Inferior parietal cortex (tissue), 1 donor: ENCODE measurements around the gene ZNF555.
A peak's percentile ranks its signal among the peaks of the same experiment; 100 is the strongest.
"Not testable (repeated sequence)": the region's sequence is repeated elsewhere in the genome, so short reads cannot be mapped to it uniquely, and the experiment has no call there.

ENCODE experiments used
- DNase-seq: peaks from one replicate; pipeline ENCODE4 v3.0.0-alpha.2; 2016; ENCODE audit errors: extremely low spot score

ZNF555 gene

GRCh38 chr19:2807379-2808128 is 33.7 kb upstream of the ZNF555 start:
- no peak for DNase-seq

- DNase-seq, result no peak
Observed at GRCh38 chr19:2808129-2808941, 32.9 kb upstream of the ZNF555 start.

- no peak for DNase-seq
Observed at GRCh38 chr19:2809387-2810140, 31.7 kb upstream of the ZNF555 start.

GRCh38 chr19:2810141-2811091 is 30.9 kb upstream of the ZNF555 start:
- DNase-seq, result no peak

GRCh38 chr19:2811221-2811722 is 30.0 kb upstream of the ZNF555 start:
- DNase-seq, result no peak

DNA sequence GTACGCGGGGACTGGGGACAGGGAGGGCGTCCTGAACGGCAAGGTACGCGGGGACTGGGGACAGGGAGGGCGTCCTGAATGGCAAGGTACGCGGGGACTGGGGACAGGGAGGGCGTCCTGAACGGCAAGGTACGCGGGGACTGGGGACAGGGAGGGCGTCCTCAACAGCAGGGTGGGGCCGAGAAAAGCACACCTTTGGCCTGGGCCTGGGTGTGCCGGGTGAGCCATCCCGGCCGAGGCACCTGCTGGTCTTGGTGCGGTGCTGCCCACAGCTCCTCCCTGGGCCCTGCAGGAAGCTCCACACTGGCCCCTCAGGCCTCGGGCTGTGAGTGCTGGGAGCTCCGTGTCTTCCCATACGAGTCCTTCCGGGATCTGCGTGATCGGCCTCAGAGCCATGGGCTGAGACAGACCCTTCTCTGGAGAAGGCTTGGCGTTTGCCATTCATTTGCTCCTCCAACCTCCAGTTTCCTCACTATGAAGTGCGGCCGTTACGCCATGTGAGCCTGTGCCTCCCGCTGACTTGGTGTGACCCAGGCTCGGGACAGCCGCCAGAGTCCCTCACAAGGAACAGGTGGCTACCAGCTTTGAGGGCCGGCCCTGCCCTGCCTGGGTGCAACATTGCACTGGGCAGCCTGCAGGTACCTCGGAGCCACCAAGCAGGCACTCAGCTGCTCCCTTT is 29.4 kb upstream of the ZNF555 start:
- no peak for DNase-seq

DNA sequence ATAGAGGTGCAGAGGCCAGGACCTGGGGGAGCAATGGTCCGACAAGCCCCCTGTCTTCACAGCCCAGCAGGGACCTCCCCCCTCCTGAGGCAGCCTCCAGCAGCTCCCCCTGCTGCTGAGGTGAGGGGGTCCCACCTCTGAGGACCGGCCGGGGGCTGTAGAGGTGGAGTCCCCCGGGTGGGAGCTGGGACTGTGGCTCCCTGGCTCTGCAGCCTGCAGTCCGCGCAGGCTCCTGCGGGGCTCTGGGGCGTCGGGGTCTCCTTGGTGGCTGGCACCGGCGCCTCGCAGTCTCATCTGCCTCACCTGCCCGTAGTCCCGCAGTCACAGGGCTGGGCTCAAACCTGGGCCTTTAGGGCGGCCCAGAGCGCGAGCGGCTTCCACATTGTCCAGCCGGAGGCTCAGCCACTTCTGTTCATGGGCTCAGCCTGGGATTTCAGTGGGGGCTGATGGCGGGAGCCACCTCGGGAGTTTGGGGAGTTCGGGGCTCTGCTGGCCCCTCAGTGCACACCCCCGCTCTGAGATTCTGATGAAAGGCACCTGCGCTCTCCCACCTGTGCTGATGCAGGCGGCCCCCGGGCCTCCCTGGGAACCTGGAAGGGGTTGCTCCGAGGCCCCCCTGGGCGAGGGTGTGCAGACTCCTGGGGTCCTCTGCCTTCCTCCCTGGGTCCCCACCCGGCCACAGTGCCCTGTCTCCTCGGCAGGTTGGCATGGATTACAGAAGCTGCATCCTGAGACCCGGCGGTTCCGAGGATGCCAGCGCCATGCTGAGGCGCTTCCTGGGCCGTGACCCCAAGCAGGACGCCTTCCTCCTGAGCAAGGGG is 28.7 kb upstream of the ZNF555 start:
- DNase-seq, result no peak

- DNase-seq, result no peak
Observed at GRCh38 chr19:2813235-2814160, 27.8 kb upstream of the ZNF555 start.

DNA sequence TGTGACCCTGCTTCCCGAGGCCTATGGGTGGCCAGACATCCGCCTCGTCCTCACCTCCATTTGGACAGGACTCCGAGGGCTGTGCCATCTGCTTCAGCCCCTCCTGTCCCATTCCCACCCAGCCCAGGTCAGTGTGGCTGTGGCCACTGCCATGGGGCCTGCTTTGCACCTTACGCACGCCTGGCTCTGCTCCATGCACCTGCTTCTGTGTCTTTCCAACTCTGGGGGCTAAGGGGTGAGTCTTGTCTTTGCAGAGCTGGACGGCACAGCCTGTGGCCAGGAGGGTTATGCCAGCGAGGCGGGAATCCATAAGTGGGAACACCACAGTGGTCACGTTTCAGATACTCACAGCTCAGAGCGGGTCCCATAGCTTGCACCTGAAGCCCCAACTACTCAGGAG is 26.8 kb upstream of the ZNF555 start:
- DNase-seq, result no peak

GRCh38 chr19:2815191-2815614 is 26.1 kb upstream of the ZNF555 start:
- no peak for DNase-seq

DNA sequence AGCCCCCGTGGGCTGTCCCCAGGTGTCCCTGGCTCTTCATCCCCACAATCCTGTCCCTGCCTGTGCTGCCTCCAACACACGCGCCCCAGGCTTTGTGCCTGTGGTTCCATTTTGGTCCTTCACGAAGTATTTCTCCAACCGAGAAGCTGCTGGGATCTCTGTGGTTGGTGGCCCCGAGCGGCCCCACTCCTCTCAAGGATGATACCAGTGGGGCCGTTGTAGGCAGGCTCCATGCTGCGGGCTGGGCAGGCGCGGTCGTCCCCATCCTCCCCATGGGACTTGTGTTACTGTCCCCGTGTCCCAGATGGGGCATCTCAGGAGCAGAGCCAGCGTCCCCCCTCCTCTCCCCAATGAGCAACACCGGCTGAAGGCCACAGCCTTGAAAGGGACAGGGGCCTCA is 25.4 kb upstream of the ZNF555 start:
- DNase-seq, result no peak

DNA sequence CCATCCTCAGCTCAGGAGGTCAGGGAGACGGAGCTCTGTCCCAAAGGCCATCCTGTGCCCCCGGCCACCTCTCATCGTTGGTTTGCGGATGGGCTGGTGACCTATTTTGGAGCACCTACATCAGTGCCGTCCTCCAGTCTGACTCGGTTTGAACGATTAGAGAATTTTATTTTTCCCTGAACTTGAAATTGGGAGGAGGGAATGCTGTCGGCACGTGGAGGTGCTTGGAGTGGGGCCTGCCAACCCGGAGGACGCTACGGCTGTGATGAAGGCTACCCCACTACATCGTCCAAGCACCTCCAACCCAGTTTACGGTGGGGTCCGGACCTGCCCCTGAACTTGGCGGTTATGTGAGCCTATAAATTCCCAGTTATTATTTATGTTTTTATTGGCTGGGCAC is 24.6 kb upstream of the ZNF555 start:
- no peak for DNase-seq

- not testable (repeated sequence) for DNase-seq
Observed at GRCh38 chr19:2817237-2817829, 23.9 kb upstream of the ZNF555 start.

DNA sequence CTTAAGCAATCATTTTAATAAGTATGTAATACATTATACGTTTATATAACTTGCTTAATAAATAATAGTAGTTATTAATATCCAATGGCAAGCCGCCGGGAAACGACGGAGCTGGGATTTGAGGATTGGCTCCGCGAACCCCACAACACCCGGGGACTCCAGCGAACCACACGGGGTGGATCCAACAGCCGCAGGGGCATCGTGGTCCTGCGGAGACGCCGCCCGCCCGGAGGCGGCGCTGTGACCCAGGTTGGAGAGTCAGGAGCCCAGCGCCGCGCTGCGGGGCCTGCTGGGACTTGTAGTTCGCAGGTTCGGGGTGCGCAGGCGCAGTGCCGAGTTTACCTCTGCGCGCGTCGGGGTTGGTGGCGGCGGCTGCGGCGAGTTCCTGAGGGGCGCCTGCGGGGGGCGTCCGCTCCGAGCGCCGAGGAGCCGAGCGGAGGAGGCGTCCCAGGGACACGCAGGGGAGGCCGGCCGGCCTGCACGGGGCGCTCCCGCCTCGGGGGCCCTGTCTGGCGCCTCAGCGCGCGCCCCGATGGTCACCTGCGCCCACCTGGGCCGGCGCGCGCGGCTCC is 21.6 kb upstream of the ZNF555 start, which contains the start of gene ZNF554:
TSS of gene ZNF554 (plus strand) at position 329 of the 572 bp plus-strand sequence. CDS start at position 533, 204 bp downstream.
- DNase-seq, result peak; percentile 94

DNA sequence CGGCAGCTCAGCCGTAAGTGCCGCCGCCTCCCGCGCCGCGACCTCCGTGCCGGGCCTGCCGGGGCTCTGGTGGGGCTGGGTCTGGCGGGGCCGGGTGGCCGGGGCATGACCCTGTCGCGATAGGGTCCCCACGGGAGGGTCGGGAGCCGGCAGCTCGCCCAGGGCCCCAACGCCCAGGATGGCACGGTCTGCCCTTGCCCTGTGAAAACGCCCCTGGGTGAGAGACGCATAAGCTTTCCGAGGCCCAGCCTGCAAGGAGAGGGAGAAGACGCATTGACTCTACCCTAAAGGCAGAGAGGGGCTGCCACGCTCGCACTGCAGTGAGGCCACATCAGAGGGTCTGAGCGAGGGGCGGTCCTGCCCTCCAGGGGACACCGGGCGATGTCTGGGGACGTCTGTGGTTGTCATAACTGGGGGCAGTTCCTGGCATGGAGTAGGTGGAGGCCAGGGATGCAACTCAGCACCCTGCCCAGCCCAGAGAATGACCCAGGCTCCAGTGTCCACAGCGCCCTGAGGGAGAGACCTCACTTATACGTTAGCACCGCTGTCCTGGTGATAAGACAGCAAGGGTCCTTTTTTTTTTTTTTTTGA is 21.1 kb upstream of the ZNF555 start:
- no peak for DNase-seq

DNA sequence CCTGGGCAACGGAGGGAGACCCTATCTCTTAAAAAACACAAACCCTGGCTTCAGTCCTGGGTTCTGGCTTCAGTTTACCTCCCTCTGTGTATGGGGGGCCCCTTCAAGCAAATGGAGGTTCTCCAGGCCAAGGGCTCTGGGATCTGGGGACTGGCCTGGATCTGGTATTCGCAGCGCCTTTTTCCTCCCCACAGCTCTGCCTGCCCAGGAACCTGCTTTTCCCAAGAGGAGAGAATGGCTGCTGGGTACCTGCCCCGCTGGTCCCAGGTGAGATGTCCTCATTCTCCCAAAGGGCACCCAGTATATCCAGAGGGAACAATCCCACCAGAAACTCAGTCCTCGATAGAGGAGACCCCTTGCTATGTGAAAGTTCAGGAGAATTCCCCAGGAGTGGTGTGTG is 18.4 kb upstream of the ZNF555 start:
- DNase-seq, result no peak

GRCh38 chr19:2823646-2824045 is 17.6 kb upstream of the ZNF555 start:
- no peak for DNase-seq
